Measurements from ENCODE around the gene LRRC10.

The LRRC10 gene

DNA sequence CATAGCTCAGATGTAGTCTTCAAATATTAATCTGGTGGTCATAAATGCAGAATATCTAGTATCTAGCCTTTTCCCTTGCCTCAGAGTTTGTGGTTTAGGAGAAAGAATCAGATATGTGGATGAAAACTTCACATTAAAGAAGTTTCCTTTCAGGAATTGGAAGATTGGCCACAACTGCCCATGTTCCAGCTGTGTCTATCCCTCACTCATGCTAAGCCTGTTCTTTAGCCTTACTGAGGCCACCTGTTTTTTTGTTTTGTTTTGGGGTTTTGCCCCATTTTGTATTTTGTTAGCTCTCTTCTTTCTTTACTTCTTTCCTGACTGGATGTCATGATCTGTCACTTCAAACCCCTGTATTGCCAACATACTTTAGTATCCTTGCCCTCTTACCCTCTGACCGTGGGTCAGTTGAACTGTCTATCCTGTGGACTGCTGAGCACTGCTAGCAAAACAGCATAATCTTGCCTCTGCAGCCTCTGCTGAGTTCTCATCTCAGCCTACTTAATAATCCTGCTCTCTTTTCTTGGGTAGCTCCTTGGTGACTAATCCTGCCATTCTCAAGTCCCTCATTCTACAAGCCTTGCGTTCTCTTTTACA is 47.4 kb downstream of the LRRC10 start:
- no peak for DNase-seq

Data from activated CD8-positive, alpha-beta memory T cell treated with anti-CD3 and anti-CD28 coated beads, Interleukin-2, amount 50 U/mL, for 48 hours (primary cell).